Ovary (tissue), 3 donors: ENCODE data around the gene RNF217.

Experiments
- CTCF ChIP-seq, 3 donors: fragments of 450-650 bp in 2 of 3; fragments of 200-600 bp in 1 of 3; IDR thresholded peaks; one replicate each; pipeline versions ENCODE4 v1.5.1 to v1.8.0; 2016 to 2022; ENCODE audit warnings: antibody characterized with exemption in 3 of 3, mild to moderate bottlenecking in 1 of 3
- EP300 ChIP-seq: sonication (generic); formaldehyde crosslinking; IDR thresholded peaks from one replicate; pipeline ENCODE4 v1.6.1; 2017; ENCODE audit warnings: antibody characterized with exemption
- POLR2A ChIP-seq: fragments of 450-650 bp; IDR thresholded peaks from one replicate; pipeline ENCODE4 v1.6.1; 2017; ENCODE audit warnings: antibody characterized with exemption, mild to moderate bottlenecking, moderate library complexity
- donor health status: DM: no; HTN: no; CAD: no.

- no peak for TF ChIP-seq CTCF (IDR thresholded peaks at IDR 0.05)
- TF ChIP-seq POLR2A: no peak
- no peak for TF ChIP-seq EP300
These were observed 24.6 kb upstream of the RNF217 start for GRCh38 chr6:124937645-124938044.
